IMR-90 (cell line): Measurements from ENCODE around the gene RNF224. TPM values are rescaled to one million over a fixed set of nuclear protein-coding genes. Genes with fewer than 3 reads are reported as not detected.

Source experiments
- ATAC-seq: fragments of 200-7000 bp; cut with Tn5 transposase; 2 replicates; pipeline ENCODE4 v1.9.1; 2020; ENCODE audit warnings: low read depth, mild to moderate bottlenecking, moderate library complexity
- BruUV-seq: library from RNA; stranded (reverse); fragments of 400-500 nt; replicated peaks from 2 replicates; lab custom pipeline; 2021; lab: Mats Ljungman, UMichigan
- CTCF ChIA-PET: fragments of 300-600 bp; formaldehyde crosslinking; extraction: SDS; loops from one replicate; lab custom pipeline; 2021; ENCODE audit warnings: antibody characterized with exemption; lab: Yijun Ruan, JAX
- POLR2A ChIA-PET: fragments of 300-600 bp; sonication (Branson Sonifier 250); formaldehyde crosslinking; loops from one replicate; lab custom pipeline; 2022; ENCODE audit warnings: antibody characterized with exemption; ENCODE audit not compliant: unreplicated experiment; lab: Charles Lee
- DNase-seq: peaks from one replicate; pipeline ENCODE4 v3.0.0; 2013
- H2AFZ ChIP-seq: replicated peaks from 2 replicates; pipeline ENCODE3; 2013; ENCODE audit warnings: low read length, mild to moderate bottlenecking; ENCODE audit not compliant: poor library complexity
- H2AK5ac ChIP-seq: 2 replicates; pipeline ENCODE4 v1.6.1; 2013; ENCODE audit warnings: low read depth, low read length, inconsistent platforms
- H2AK9ac ChIP-seq: replicated peaks from 2 replicates; pipeline ENCODE3; 2013; ENCODE audit warnings: mild to moderate bottlenecking, low read depth, low read length, moderate library complexity; ENCODE audit not compliant: poor library complexity
- H2BK120ac ChIP-seq: 2 replicates; pipeline ENCODE4 v1.6.1; 2013; ENCODE audit warnings: low read depth, low read length, inconsistent platforms
- H2BK15ac ChIP-seq: 3 replicates; pipeline ENCODE4 v1.6.1; 2013; ENCODE audit warnings: low read depth, low read length, inconsistent platforms
- H2BK20ac ChIP-seq: 2 replicates; pipeline ENCODE4 v1.6.1; 2013; ENCODE audit warnings: low read depth, mild to moderate bottlenecking, inconsistent platforms, low read length, moderate library complexity
- H2BK5ac ChIP-seq: 2 replicates; pipeline ENCODE4 v1.6.1; 2013; ENCODE audit warnings: mild to moderate bottlenecking, low read depth, low read length, inconsistent platforms; ENCODE audit not compliant: poor library complexity, severe bottlenecking
- H3K14ac ChIP-seq: replicated peaks from 2 replicates; pipeline ENCODE4 v1.6.1; 2013; ENCODE audit warnings: low read depth, low read length, inconsistent platforms
- H3K18ac ChIP-seq: 2 replicates; pipeline ENCODE4 v1.6.1; 2013; ENCODE audit warnings: low read depth, low read length, control low read depth
- H3K23ac ChIP-seq: 2 replicates; pipeline ENCODE4 v1.6.1; 2013; ENCODE audit warnings: low read depth, low read length, inconsistent platforms
- H3K27ac ChIP-seq: 2 replicates; pipeline ENCODE4 v1.5.1; 2013; ENCODE audit warnings: mild to moderate bottlenecking, control low read depth, low read length; ENCODE audit not compliant: insufficient read depth
- H3K27me3 ChIP-seq: 2 replicates; pipeline ENCODE4 v1.6.1; 2013; ENCODE audit warnings: low read length; ENCODE audit not compliant: control insufficient read depth, insufficient read depth
- H3K36me3 ChIP-seq: 2 replicates; pipeline ENCODE4 v1.6.1; 2013; ENCODE audit warnings: low read length, mixed read lengths; ENCODE audit not compliant: control insufficient read depth, insufficient read depth
- H3K4ac ChIP-seq: 2 replicates; pipeline ENCODE4 v1.6.1; 2013; ENCODE audit warnings: low read depth, low read length, inconsistent platforms
- H3K4me1 ChIP-seq: 2 replicates; pipeline ENCODE4 v1.6.1; 2013; ENCODE audit warnings: low read length, mixed read lengths; ENCODE audit not compliant: control insufficient read depth, insufficient read depth
- H3K4me2 ChIP-seq: 2 replicates; pipeline ENCODE4 v1.6.1; 2013; ENCODE audit warnings: low read depth, mild to moderate bottlenecking, control low read depth, low read length, moderate library complexity
- H3K4me3 ChIP-seq: 2 replicates; pipeline ENCODE4 v1.5.1; 2013; ENCODE audit warnings: low read depth, mild to moderate bottlenecking, control low read depth, low read length, moderate library complexity; ENCODE audit not compliant: insufficient read depth
- H3K56ac ChIP-seq: 2 replicates; pipeline ENCODE4 v1.6.1; 2013; ENCODE audit warnings: low read length, inconsistent platforms; ENCODE audit not compliant: insufficient read depth; ENCODE audit errors: extremely low read depth
- H3K79me1 ChIP-seq, 2 experiments: 2 replicates each; pipeline ENCODE4 v1.6.1; 2013; ENCODE audit warnings: low read length in 2 of 2, inconsistent platforms in 1 of 2, low read depth in 1 of 2
- H3K9ac ChIP-seq: 2 replicates; pipeline ENCODE4 v1.6.1; 2013; ENCODE audit warnings: low read depth, low read length, control low read depth
- H3K9me1 ChIP-seq: 2 replicates; pipeline ENCODE4 v1.6.1; 2013; ENCODE audit warnings: low read length, inconsistent platforms; ENCODE audit not compliant: insufficient read depth
- H3K9me3 ChIP-seq: 2 replicates; pipeline ENCODE4 v1.6.1; 2013; ENCODE audit warnings: low read length; ENCODE audit not compliant: control insufficient read depth, insufficient read depth
- H4K20me1 ChIP-seq: 2 replicates; pipeline ENCODE4 v1.6.1; 2013; ENCODE audit warnings: low read length, inconsistent platforms; ENCODE audit not compliant: insufficient read depth
- H4K5ac ChIP-seq: 2 replicates; pipeline ENCODE4 v1.6.1; 2013; ENCODE audit warnings: mild to moderate bottlenecking, low read depth, low read length, control low read depth
- H4K8ac ChIP-seq, 2 experiments: 2 replicates each; pipeline ENCODE4 v1.6.1; 2013; ENCODE audit warnings: low read depth in 2 of 2, low read length in 2 of 2, control low read depth in 1 of 2, inconsistent platforms in 1 of 2
- H4K91ac ChIP-seq: 2 replicates; pipeline ENCODE4 v1.6.1; 2013; ENCODE audit warnings: low read depth, low read length, inconsistent platforms; ENCODE audit not compliant: insufficient read depth
- BHLHE40 ChIP-seq: fragments of 150-350 bp; IDR thresholded peaks from 2 replicates; pipeline ENCODE4 v1.6.1; 2016; ENCODE audit warnings: mild to moderate bottlenecking, low read depth, low read length
- CTCF ChIP-seq: conservative IDR thresholded peaks from 2 replicates; pipeline ENCODE4 v1.5.1; 2012; ENCODE audit warnings: mild to moderate bottlenecking, low read depth, low read length, improper control_type of control experiment
- NFE2L2 ChIP-seq: fragments of 150-350 bp; IDR thresholded peaks from 2 replicates; pipeline ENCODE4 v1.6.1; 2016; ENCODE audit warnings: low read depth, mild to moderate bottlenecking, low read length
- SMC3 ChIP-seq: fragments of 150-350 bp; IDR thresholded peaks from 2 replicates; pipeline ENCODE4 v1.6.1; 2016; ENCODE audit warnings: low read depth, mild to moderate bottlenecking, antibody characterized with exemption, low read length, moderate library complexity
- WGBS, 2 experiments: methylation state at CpG; one replicate each; pipeline versions ENCODE4 v1.1.5 to v1.1.7; 2013; ENCODE audit warnings: missing lambda C conversion rate in 2 of 2; ENCODE audit not compliant: insufficient read length in 1 of 2; ENCODE audit errors: extremely low coverage in 2 of 2; 5-methylcytosine and 5-hydroxymethylcytosine counted together
- dilution Hi-C: fragments of 300-500 bp; cut with HindIII; formaldehyde crosslinking; loops from one replicate; pipeline ENCODE4 v1.14.3; 2018; ENCODE audit warnings: low sequenced_read_pairs; ENCODE audit not compliant: unreplicated experiment
- in situ Hi-C: fragments of 300-500 bp; cut with MboI; formaldehyde crosslinking; loops from 3 replicates; pipeline ENCODE4 v1.14.3; 2019; ENCODE audit warnings: low sequenced_read_pairs, inconsistent platforms, mixed read lengths
- intact Hi-C: fragments of 100-400 bp; cut with micrococcal nuclease; formaldehyde crosslinking; loops from 2 replicates; pipeline ENCODE4 v1.10.0; 2022
- polyA plus RNA-seq, 3 experiments: library from polyadenylated mRNA; depleted of rRNA; stranded (reverse); fragments of >200 nt; gene quantifications; 2 replicates each; pipeline ENCODE4 v1.2.3, GENCODE V29; 2012; ENCODE audit warnings: low replicate concordance in 1 of 3
- total RNA-seq: library from RNA; depleted of rRNA; stranded (reverse); fragments of >200 nt; gene quantifications from 2 replicates; pipeline ENCODE4 v1.2.3, GENCODE V29; 2012

The RNF224 gene
- total and polyA plus RNA-seq, 2 of the 4 experiments (the other 2 are of a cell fraction), result not detected

GRCh38 chr9:137234055-137234697, 6.9 kb downstream of the RNF224 start:
- no peak overlapping the region for H2AFZ ChIP-seq
- H3K4me2 ChIP-seq, result no peak overlapping the region
- peaks cover 5% of the 10 kb centered on the region; the same call in 1 of the 2 replicates for H3K4me1 ChIP-seq
- DNase-seq, result no peak
- H3K27ac ChIP-seq, result no peak overlapping the region
- H3K23ac ChIP-seq, result no peak overlapping the region
- no peak overlapping the region for H3K14ac ChIP-seq
- H2AK5ac ChIP-seq, result no peak overlapping the region
- no peak overlapping the region for H3K56ac ChIP-seq
- H2BK5ac ChIP-seq, result no peak overlapping the region
- H2BK20ac ChIP-seq, result no peak overlapping the region
- no peaks in the 10 kb centered on the region for H3K9me1 ChIP-seq
- dilution Hi-C loops (no loop called here), in situ Hi-C loops (no loop called here), intact Hi-C loops (no loop called here)
- no peak overlapping the region for H3K4ac ChIP-seq
- H3K4me3 ChIP-seq, result no peak overlapping the region
- no TSS peak for BruUV-seq
- H3K9me3 ChIP-seq, result no peaks in the 10 kb centered on the region
- H3K9ac ChIP-seq, result no peak overlapping the region
- ATAC-seq, result no peak
- no peak overlapping the region for H4K91ac ChIP-seq
- peaks cover 8 to 27% of the 10 kb centered on the region in 2 experiments; a peak in 3 of 4 replicates for H3K79me1 ChIP-seq
- TF ChIP-seq NFE2L2, result no peak
- TF ChIP-seq SMC3, result no peak
- TF ChIP-seq CTCF, result no peak
- TF ChIP-seq BHLHE40, result no peak
- H4K20me1 ChIP-seq, result peaks cover 6% of the 10 kb centered on the region; the same call in 1 of the 2 replicates
- no peak overlapping the region for H2BK120ac ChIP-seq
- no peak overlapping the region for H2BK15ac ChIP-seq
- POLR2A ChIA-PET, result no interaction called here
- peaks cover 1% of the 10 kb centered on the region; the same call in 1 of the 2 replicates for H3K27me3 ChIP-seq
- H4K8ac ChIP-seq, result no peak overlapping the region
- no peak overlapping the region for H3K18ac ChIP-seq
- CTCF ChIA-PET, result no interaction called here
- H4K5ac ChIP-seq, result no peak overlapping the region
- H2AK9ac ChIP-seq, result no peak overlapping the region
- WGBS, 2 experiments, result 66% methylated on average over 13 of the region's 40 CpGs; no CpG with 5 or more reads in 1 of the 2 experiments
- H3K36me3 ChIP-seq, result no peaks in the 10 kb centered on the region
